Epithelial cell of esophagus (primary cell): ENCODE data around the gene PYGM.
"Not testable (repeated sequence)": the region's sequence is repeated elsewhere in the genome, so short reads cannot be mapped to it uniquely, and the experiment has no call there.

Experiments
- DNase-seq: peaks from one replicate; pipeline ENCODE4 v3.0.0; 2010; ENCODE audit warnings: low read depth
- H3K4me3 ChIP-seq: 2 replicates; pipeline ENCODE4 v1.5.1; 2011; ENCODE audit warnings: mild to moderate bottlenecking, low read length, control low read depth
- CTCF ChIP-seq: IDR thresholded peaks from 2 replicates; pipeline ENCODE4 v1.5.1; 2011; ENCODE audit warnings: low read depth, mild to moderate bottlenecking, low read length, control low read depth, inconsistent platforms; ENCODE audit not compliant: insufficient read depth; ENCODE audit errors: missing control alignments

The PYGM gene

GRCh38 chr11:64711138-64711955, 48.4 kb downstream of the PYGM start:
- no peak for TF ChIP-seq CTCF
- no peak overlapping the region for H3K4me3 ChIP-seq
- DNase-seq: no peak

- DNase-seq: no peak
- no peak overlapping the region for H3K4me3 ChIP-seq
Observed at GRCh38 chr11:64710418-64711137, 49.2 kb downstream of the PYGM start.

GRCh38 chr11:64705501-64705900, 54.3 kb downstream of the PYGM start:
- H3K4me3 ChIP-seq: no peak overlapping the region
- no peak for TF ChIP-seq CTCF
- no peak for DNase-seq

More at GRCh38 chr11:64710418-64711137, 49.2 kb downstream of the PYGM start:
- TF ChIP-seq CTCF: no peak

GRCh38 chr11:64703048-64703447, 56.7 kb downstream of the PYGM start:
- DNase-seq: no peak
- TF ChIP-seq CTCF: no peak
- no peak overlapping the region for H3K4me3 ChIP-seq

GRCh38 chr11:64701956-64702355, 57.8 kb downstream of the PYGM start:
- DNase-seq, H3K4me3 ChIP-seq: not testable (repeated sequence)

GRCh38 chr11:64698427-64698826, 61.3 kb downstream of the PYGM start:
- DNase-seq: no peak
- H3K4me3 ChIP-seq: no peak overlapping the region
- no peak for TF ChIP-seq CTCF

GRCh38 chr11:64697663-64698375, 62.0 kb downstream of the PYGM start:
- no peak overlapping the region for H3K4me3 ChIP-seq
- TF ChIP-seq CTCF: no peak
- no peak for DNase-seq
